C4-2B (cell line): ENCODE measurements around the gene GCFC2.

Experiments used
- H3K27ac ChIP-seq: fragments of 450-650 bp; 2 replicates; pipeline ENCODE4 v1.5.1; 2017
- CTCF ChIP-seq: fragments of 450-650 bp; conservative IDR thresholded peaks from 2 replicates; pipeline ENCODE4 v1.5.1; 2017; ENCODE audit warnings: mild to moderate bottlenecking
- ZFX ChIP-seq: fragments of 450-650 bp; IDR thresholded peaks from 2 replicates; pipeline ENCODE4 v1.6.1; 2017

GCFC2 gene

DNA sequence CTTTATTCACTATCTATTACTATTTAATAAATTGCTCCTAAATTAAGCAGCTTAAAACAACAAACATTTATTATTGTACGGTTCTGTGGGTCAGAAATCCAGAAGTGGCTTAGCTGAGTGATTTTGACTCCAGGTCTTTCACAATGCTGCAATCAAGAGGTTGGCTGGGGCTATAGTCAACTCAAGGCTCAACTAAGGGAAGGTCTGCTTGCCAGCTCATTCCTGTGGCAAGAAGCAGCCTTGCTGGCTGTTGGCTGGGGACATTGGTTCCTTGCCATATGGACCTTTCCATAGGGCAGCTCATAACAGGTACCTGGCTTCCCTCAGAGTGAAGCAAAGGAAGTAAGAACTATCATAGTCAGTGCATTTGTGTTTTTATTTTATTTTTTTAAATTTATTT, 69.1 kb downstream of the GCFC2 start:
- TF ChIP-seq ZFX: no peak
- TF ChIP-seq CTCF: no peak
- H3K27ac ChIP-seq: no peak overlapping the region

- no peak for TF ChIP-seq ZFX
- TF ChIP-seq CTCF: peak; percentile 98
- H3K27ac ChIP-seq: no peak overlapping the region
Measured at GRCh38 chr2:75640621-75641121, 70.0 kb downstream of the GCFC2 start.

- no peak overlapping the region for H3K27ac ChIP-seq
- TF ChIP-seq CTCF: no peak
Measured at GRCh38 chr2:75637568-75637967, 73.1 kb downstream of the GCFC2 start.

GRCh38 chr2:75634945-75635344, 75.8 kb downstream of the GCFC2 start:
- TF ChIP-seq ZFX: no peak
- TF ChIP-seq CTCF: no peak
- H3K27ac ChIP-seq: no peak overlapping the region

DNA sequence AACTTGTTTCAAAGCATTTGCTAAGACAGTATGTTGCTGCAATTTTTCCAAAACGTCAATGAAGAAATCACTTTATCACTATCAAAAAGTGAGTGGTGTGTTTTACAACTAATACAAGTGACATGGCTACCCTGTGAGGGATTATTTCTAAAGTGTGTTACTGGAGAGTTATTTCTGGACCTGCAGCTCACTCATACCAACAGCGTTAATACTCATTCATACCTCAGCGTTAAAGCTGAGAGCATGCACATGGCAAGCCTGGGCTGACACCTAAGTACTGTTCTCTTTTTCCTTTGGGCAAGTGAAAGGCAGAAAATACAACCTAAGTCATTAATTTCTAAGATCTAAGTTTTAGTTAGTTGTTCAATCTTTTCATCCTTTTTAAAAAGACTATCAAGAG, 77.1 kb downstream of the GCFC2 start:
- no peak overlapping the region for H3K27ac ChIP-seq
- TF ChIP-seq ZFX (no peak), CTCF (no peak)

GRCh38 chr2:75632813-75633212, 77.9 kb downstream of the GCFC2 start:
- no peak overlapping the region for H3K27ac ChIP-seq
- TF ChIP-seq CTCF (no peak), ZFX (no peak)

- no peak overlapping the region for H3K27ac ChIP-seq
- TF ChIP-seq CTCF (no peak), ZFX (no peak)
Measured at GRCh38 chr2:75632091-75632701, 78.5 kb downstream of the GCFC2 start.
